Measurements from ENCODE around the gene B4GALT2. TPM values are rescaled to one million over a fixed set of nuclear protein-coding genes. Genes with fewer than 3 reads are reported as not detected.

B4GALT2 gene
- total and polyA plus RNA-seq, 2 donors (not counting 3 experiments of a cell fraction or from before 2014, with no cell fraction given): 80.0 to 103 TPM

- Histone ChIP-seq H3K4me1 (ENCODE audit: control insufficient read depth, extremely low read depth, insufficient read depth, low read length) (peaks cover 4% of the 10 kb centered on the region), H2AFZ (ENCODE audit: low read depth, low read length) (no peak overlapping the region), H3K27ac (ENCODE audit: insufficient read depth, low read depth, low read length) (no peak overlapping the region), H3K9ac (replicated peaks; ENCODE audit: extremely low read depth, insufficient read depth, low read length) (no peak overlapping the region), H3K9me3 (replicated peaks; ENCODE audit: control insufficient read depth, insufficient read depth, low read length) (no peaks in the 10 kb centered on the region), H3K27me3 (ENCODE audit: control insufficient read depth in 2 of 2, insufficient read depth in 2 of 2, low read length in 2 of 2) (no peaks in the 10 kb centered on the region), H3K36me3 (ENCODE audit: control insufficient read depth in 2 of 2, extremely low read depth in 1 of 2, insufficient read depth in 2 of 2, low read length in 2 of 2) (no peaks in the 10 kb centered on the region), H4K20me1 (replicated peaks; ENCODE audit: control insufficient read depth, extremely low read depth, insufficient read depth, low read length) (no peaks in the 10 kb centered on the region), H3K79me2 (ENCODE audit: control insufficient read depth, insufficient read depth, low read length) (no peaks in the 10 kb centered on the region), H3K4me2 (ENCODE audit: insufficient read depth, low read length) (no peak overlapping the region), H3K4me3 (replicated peaks in 1 of 3; ENCODE audit: insufficient read depth in 1 of 3, low read depth in 1 of 3, low read length in 3 of 3) (no peak overlapping the region), H3K9me1 (replicated peaks; ENCODE audit: control insufficient read depth, extremely low read depth, insufficient read depth, low read length) (no peaks in the 10 kb centered on the region)
- TF ChIP-seq POLR2A (IDR thresholded peaks at IDR 0.05; ENCODE audit: low read depth, low read length): no peak
- no peak for TF ChIP-seq FOS (IDR thresholded peaks at IDR 0.05; ENCODE audit: borderline replicate concordance, insufficient read depth, low read length)
- TF ChIP-seq CTCF (IDR thresholded peaks at IDR 0.05; ENCODE audit: extremely low read depth in 1 of 2, insufficient read depth in 1 of 2, low read depth in 1 of 2, low read length in 2 of 2): no peak
- TF ChIP-seq JUN (IDR thresholded peaks at IDR 0.05; ENCODE audit: borderline replicate concordance, insufficient read depth, insufficient read length, low read depth): no peak
- no peak for TF ChIP-seq MAX (IDR thresholded peaks at IDR 0.05; ENCODE audit: insufficient read depth, insufficient read length)
- TF ChIP-seq MYC (IDR thresholded peaks at IDR 0.05; ENCODE audit: low read depth, low read length): no peak
- no peak for TF ChIP-seq POLR2AphosphoS5 (IDR thresholded peaks at IDR 0.05; ENCODE audit: insufficient read depth, low read depth, low read length)
- TF ChIP-seq EZH2 (IDR thresholded peaks at IDR 0.05; ENCODE audit: borderline replicate concordance, low read depth, low read length, severe bottlenecking): no peak
- no peak for TF ChIP-seq GATA2 (IDR thresholded peaks at IDR 0.05; ENCODE audit: insufficient read depth, insufficient read length, low read depth, low read length)
- no peak for FAIRE-seq
- ChIA-PET CTCF (interaction anchor here (0.6 to 1.9 kb wide), 2 partner anchors 51 to 1231 kb away, joined by 3 to 4 read pairs; no protein-coding TSS in a partner anchor), POLR2A (no interaction called here)
- no peak for DNase-seq (ENCODE audit: low read depth, low spot score)
- BruUV-seq (replicated peaks): no TSS peak
- dilution Hi-C loops (cut with MboI; ENCODE audit: extremely low pct_ligation_motif_present, low sequenced_read_pairs): no loop called here
- intact Hi-C loops (cut with micrococcal nuclease): no loop called here
These were observed 17.7 kb downstream of the B4GALT2 start for GRCh38 chr1:43996733-43997115.

Data from endothelial cell of umbilical vein (primary cell).